ENCODE data around the gene FXR1.
"Not testable (repeated sequence)": the region's sequence is repeated elsewhere in the genome, so short reads cannot be mapped to it uniquely, and the experiment has no call there.

The FXR1 gene

DNA sequence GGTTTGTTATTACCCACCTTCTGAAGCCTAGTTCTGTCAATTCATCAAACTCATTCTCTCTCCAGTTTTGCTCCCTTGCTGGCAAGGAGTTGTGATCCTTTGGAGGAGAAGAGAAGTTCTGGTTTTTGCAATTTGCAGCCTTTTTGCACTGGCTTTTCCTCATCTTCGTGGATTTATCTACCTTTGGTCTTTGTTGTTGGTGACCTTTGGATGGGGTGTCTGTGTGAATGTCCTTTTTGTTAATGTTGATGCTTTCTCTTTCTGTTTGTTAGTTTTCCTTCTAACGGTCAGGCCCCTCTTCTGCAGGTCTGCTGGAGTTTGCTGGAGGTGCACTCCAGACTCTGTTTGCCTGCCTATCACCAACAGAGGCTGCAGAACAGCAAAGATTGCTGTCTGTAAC lies 91.0 kb downstream of the FXR1 start:
- no CpG with 5 or more reads among the region's 2 CpGs for WGBS (ENCODE audit: extremely low coverage, insufficient coverage, insufficient read length)
- not testable (repeated sequence) for H3K9ac ChIP-seq (ENCODE audit: low read length); H3K4me1 ChIP-seq (ENCODE audit: control insufficient read depth in 1 of 2, insufficient read depth in 2 of 2, low read length in 2 of 2); H3K27me3 ChIP-seq (ENCODE audit: insufficient read depth, low read length); H3K27ac ChIP-seq (ENCODE audit: low read depth, low read length); H3K4ac ChIP-seq (ENCODE audit: low read depth, low read length); H2AK5ac ChIP-seq (ENCODE audit: low read length); H3K79me2 ChIP-seq (ENCODE audit: control insufficient read depth, insufficient read depth, low read length, poor library complexity); H2BK120ac ChIP-seq (ENCODE audit: insufficient read depth, low read length, poor library complexity); H4K8ac ChIP-seq (ENCODE audit: low read depth, low read length); H3K79me1 ChIP-seq (ENCODE audit: low read length); H4K12ac ChIP-seq (ENCODE audit: low read depth, low read length); H3K4me3 ChIP-seq (ENCODE audit: low read depth, low read length); DNase-seq; H2BK5ac ChIP-seq (ENCODE audit: low read depth, low read length, poor library complexity); H3K23ac ChIP-seq (ENCODE audit: low read length); H3K4me2 ChIP-seq (ENCODE audit: low read length); H3K18ac ChIP-seq (ENCODE audit: low read length); H2BK12ac ChIP-seq (ENCODE audit: low read length); H3K9me3 ChIP-seq (ENCODE audit: insufficient read depth, low read depth, low read length); H3K36me3 ChIP-seq (ENCODE audit: control insufficient read depth in 1 of 2, insufficient read depth in 2 of 2, low read length in 2 of 2); H3K14ac ChIP-seq (ENCODE audit: low read length); H2AFZ ChIP-seq (ENCODE audit: insufficient read depth, low read length, poor library complexity); H4K91ac ChIP-seq (ENCODE audit: low read depth, low read length)

DNA sequence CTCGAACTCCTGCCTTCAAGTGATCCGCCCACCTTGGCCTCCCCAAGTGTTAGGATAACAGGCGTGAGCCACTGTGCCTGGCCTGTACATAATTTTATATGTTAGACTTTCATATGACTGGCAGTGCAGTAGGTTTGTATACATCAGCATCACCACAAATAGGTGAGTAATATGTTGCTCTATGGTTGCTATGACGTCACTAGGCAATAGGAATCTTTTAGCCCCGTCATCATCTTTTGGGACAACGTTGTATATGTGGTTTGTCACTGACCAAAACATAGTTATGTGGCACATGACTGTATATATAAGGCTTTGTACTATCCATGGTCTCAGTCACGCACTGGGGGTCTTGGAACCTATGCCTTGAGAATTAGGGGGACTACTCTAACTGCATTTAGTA lies 94.1 kb downstream of the FXR1 start:
- Histone ChIP-seq H3K14ac (ENCODE audit: low read length) (no peak overlapping the region), H2AK5ac (ENCODE audit: low read length) (no peak overlapping the region), H4K91ac (ENCODE audit: low read depth, low read length) (no peak overlapping the region), H3K4me2 (ENCODE audit: low read length) (no peak overlapping the region), H3K9ac (ENCODE audit: low read length) (no peak overlapping the region), H3K27me3 (ENCODE audit: insufficient read depth, low read length) (no peaks in the 10 kb centered on the region), H2BK5ac (ENCODE audit: low read depth, low read length, poor library complexity) (no peak overlapping the region), H3K9me3 (ENCODE audit: insufficient read depth, low read depth, low read length) (no peaks in the 10 kb centered on the region), H3K4me1 (ENCODE audit: control insufficient read depth in 1 of 2, insufficient read depth in 2 of 2, low read length in 2 of 2) (peaks cover 0 to 3% of the 10 kb centered on the region in 2 experiments), H3K36me3 (ENCODE audit: control insufficient read depth in 1 of 2, insufficient read depth in 2 of 2, low read length in 2 of 2) (no peaks in the 10 kb centered on the region), H3K79me2 (ENCODE audit: control insufficient read depth, insufficient read depth, low read length, poor library complexity) (no peaks in the 10 kb centered on the region), H2BK120ac (ENCODE audit: insufficient read depth, low read length, poor library complexity) (no peak overlapping the region), H3K27ac (ENCODE audit: low read depth, low read length) (no peak overlapping the region), H2AFZ (ENCODE audit: insufficient read depth, low read length, poor library complexity) (no peak overlapping the region), H3K4ac (ENCODE audit: low read depth, low read length) (no peak overlapping the region), H4K8ac (ENCODE audit: low read depth, low read length) (no peak overlapping the region), H3K4me3 (ENCODE audit: low read depth, low read length) (no peak overlapping the region), H2BK12ac (ENCODE audit: low read length) (no peak overlapping the region), H3K79me1 (ENCODE audit: low read length) (no peaks in the 10 kb centered on the region), H4K12ac (ENCODE audit: low read depth, low read length) (no peak overlapping the region), H3K18ac (ENCODE audit: low read length) (no peak overlapping the region), H3K23ac (ENCODE audit: low read length) (no peak overlapping the region)
- WGBS (ENCODE audit: extremely low coverage, insufficient coverage, insufficient read length) = no CpG with 5 or more reads among the region's 7 CpGs
- no peak for DNase-seq

DNA sequence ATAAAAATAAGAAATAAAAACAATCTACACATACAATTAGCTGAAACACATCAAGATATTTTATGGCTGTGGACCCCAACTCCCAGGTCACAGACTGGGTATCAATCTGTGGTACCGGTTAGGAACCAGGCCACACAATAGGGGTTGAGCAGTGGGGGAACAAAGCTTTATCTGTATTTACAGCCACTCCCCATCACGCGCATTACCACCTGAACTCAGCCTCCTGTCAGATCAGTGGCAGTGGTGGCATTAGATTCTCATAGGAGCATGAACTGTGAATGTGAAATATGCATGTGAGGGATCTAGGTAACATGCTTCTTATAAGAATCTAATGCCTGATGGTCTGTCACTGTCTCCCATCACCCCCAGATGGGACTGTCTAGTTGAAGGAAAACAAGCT lies 94.8 kb downstream of the FXR1 start:
- no peak overlapping the region for H2BK5ac ChIP-seq (ENCODE audit: low read depth, low read length, poor library complexity)
- no peak overlapping the region for H3K23ac ChIP-seq (ENCODE audit: low read length)
- H3K4ac ChIP-seq (ENCODE audit: low read depth, low read length) = no peak overlapping the region
- no peak overlapping the region for H2AK5ac ChIP-seq (ENCODE audit: low read length)
- H3K9me3 ChIP-seq (ENCODE audit: insufficient read depth, low read depth, low read length) = no peaks in the 10 kb centered on the region
- H3K4me3 ChIP-seq (ENCODE audit: low read depth, low read length) = no peak overlapping the region
- H3K18ac ChIP-seq (ENCODE audit: low read length) = no peak overlapping the region
- H3K9ac ChIP-seq (ENCODE audit: low read length) = no peak overlapping the region
- H4K91ac ChIP-seq (ENCODE audit: low read depth, low read length) = no peak overlapping the region
- no peak overlapping the region for H3K4me2 ChIP-seq (ENCODE audit: low read length)
- WGBS (ENCODE audit: extremely low coverage, insufficient coverage, insufficient read length) = no CpG with 5 or more reads among the region's 3 CpGs
- no peak overlapping the region for H2AFZ ChIP-seq (ENCODE audit: insufficient read depth, low read length, poor library complexity)
- H3K79me1 ChIP-seq (ENCODE audit: low read length) = no peaks in the 10 kb centered on the region
- no peaks in the 10 kb centered on the region for H3K79me2 ChIP-seq (ENCODE audit: control insufficient read depth, insufficient read depth, low read length, poor library complexity)
- H4K8ac ChIP-seq (ENCODE audit: low read depth, low read length) = no peak overlapping the region
- no peak overlapping the region for H2BK120ac ChIP-seq (ENCODE audit: insufficient read depth, low read length, poor library complexity)
- H3K27me3 ChIP-seq (ENCODE audit: insufficient read depth, low read length) = no peaks in the 10 kb centered on the region
- no peak overlapping the region for H2BK12ac ChIP-seq (ENCODE audit: low read length)
- H3K4me1 ChIP-seq (ENCODE audit: control insufficient read depth in 1 of 2, insufficient read depth in 2 of 2, low read length in 2 of 2) = peaks cover 0 to 3% of the 10 kb centered on the region in 2 experiments
- H3K36me3 ChIP-seq (ENCODE audit: control insufficient read depth in 1 of 2, insufficient read depth in 2 of 2, low read length in 2 of 2) = no peaks in the 10 kb centered on the region
- H3K14ac ChIP-seq (ENCODE audit: low read length) = no peak overlapping the region
- no peak overlapping the region for H3K27ac ChIP-seq (ENCODE audit: low read depth, low read length)
- H4K12ac ChIP-seq (ENCODE audit: low read depth, low read length) = no peak overlapping the region
- DNase-seq = no peak

DNA sequence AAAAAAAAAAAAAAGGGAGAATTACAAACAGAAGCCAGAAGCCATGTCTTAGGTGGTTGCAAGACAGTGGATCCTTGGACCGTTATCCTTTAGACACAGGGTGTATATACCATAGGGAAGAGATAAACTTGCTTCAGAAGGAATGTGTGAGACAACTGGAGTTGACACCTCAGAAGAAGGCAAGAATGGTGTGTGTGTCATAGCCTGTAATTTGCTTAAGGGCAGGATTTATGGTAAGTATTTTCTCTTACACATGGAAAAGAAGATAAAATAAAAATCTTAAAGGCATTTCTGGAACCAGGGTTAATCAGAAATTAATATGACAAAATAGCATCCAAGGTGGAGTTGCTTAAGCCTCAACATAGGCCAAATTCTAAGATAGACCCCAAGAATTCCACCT lies 96.3 kb downstream of the FXR1 start:
- peak in 1 of 2 donors; percentile 68 for DNase-seq
- Histone ChIP-seq H3K23ac (ENCODE audit: low read length) (no peak overlapping the region), H2AK5ac (ENCODE audit: low read length) (no peak overlapping the region), H3K79me2 (ENCODE audit: control insufficient read depth, insufficient read depth, low read length, poor library complexity) (no peaks in the 10 kb centered on the region), H3K27ac (ENCODE audit: low read depth, low read length) (no peak overlapping the region), H4K12ac (ENCODE audit: low read depth, low read length) (no peak overlapping the region), H3K27me3 (ENCODE audit: insufficient read depth, low read length) (no peaks in the 10 kb centered on the region), H2BK12ac (ENCODE audit: low read length) (no peak overlapping the region), H4K91ac (ENCODE audit: low read depth, low read length) (no peak overlapping the region), H4K8ac (ENCODE audit: low read depth, low read length) (no peak overlapping the region), H3K9me3 (ENCODE audit: insufficient read depth, low read depth, low read length) (no peaks in the 10 kb centered on the region), H3K4me2 (ENCODE audit: low read length) (no peak overlapping the region), H3K9ac (ENCODE audit: low read length) (no peak overlapping the region), H3K14ac (ENCODE audit: low read length) (no peak overlapping the region), H2BK5ac (ENCODE audit: low read depth, low read length, poor library complexity) (no peak overlapping the region), H3K4me3 (ENCODE audit: low read depth, low read length) (no peak overlapping the region), H3K79me1 (ENCODE audit: low read length) (no peaks in the 10 kb centered on the region), H2AFZ (ENCODE audit: insufficient read depth, low read length, poor library complexity) (no peak overlapping the region), H3K4me1 (ENCODE audit: control insufficient read depth in 1 of 2, insufficient read depth in 2 of 2, low read length in 2 of 2) (peaks cover 0 to under 1% of the 10 kb centered on the region in 2 experiments), H3K36me3 (ENCODE audit: control insufficient read depth in 1 of 2, insufficient read depth in 2 of 2, low read length in 2 of 2) (no peaks in the 10 kb centered on the region), H2BK120ac (ENCODE audit: insufficient read depth, low read length, poor library complexity) (no peak overlapping the region), H3K18ac (ENCODE audit: low read length) (no peak overlapping the region), H3K4ac (ENCODE audit: low read depth, low read length) (no peak overlapping the region)
- WGBS (ENCODE audit: extremely low coverage, insufficient coverage, insufficient read length) = no CpG with 5 or more reads among the region's 1 CpG

Measured in trophoblast cell (in vitro differentiated cells and primary cell).